HG02588 (cell line): Measurements from ENCODE around the gene TBC1D25.

Experiments
- ATAC-seq: cut with Tn5 transposase; IDR thresholded peaks from one replicate; pipeline ENCODE4 v1.9.1; 2021; ENCODE audit warnings: mild to moderate bottlenecking, moderate library complexity; ENCODE audit not compliant: unreplicated experiment

Gene TBC1D25

GRCh38 chrX:48599341-48599740 lies 59.8 kb downstream of the TBC1D25 start:
- ATAC-seq, result no peak

- ATAC-seq, result no peak
These were observed 60.7 kb downstream of the TBC1D25 start for GRCh38 chrX:48600226-48600625.

- no peak for ATAC-seq
These were observed 62.4 kb downstream of the TBC1D25 start for GRCh38 chrX:48601741-48602394.

- no peak for ATAC-seq
These were observed 65.2 kb downstream of the TBC1D25 start for GRCh38 chrX:48604701-48605100.

- no peak for ATAC-seq
These were observed 66.6 kb downstream of the TBC1D25 start for GRCh38 chrX:48606091-48606490.

- no peak for ATAC-seq
These were observed 72.2 kb downstream of the TBC1D25 start for GRCh38 chrX:48611703-48612102.
